Astrocyte (in vitro differentiated cells and primary cell): Measurements from ENCODE around the gene PIAS1. TPM values are rescaled to one million over a fixed set of nuclear protein-coding genes. Genes with fewer than 3 reads are reported as not detected.

Experiments
- DNase-seq: peaks from one replicate; pipeline ENCODE4 v3.0.0-alpha.2; 2010; ENCODE audit warnings: low read depth
- FAIRE-seq: peaks from 2 replicates; lab custom pipeline; 2011; peaks lifted over from hg19 to GRCh38; lab: Jason Lieb, UNC
- H2AFZ ChIP-seq: 2 replicates; pipeline ENCODE4 v1.6.0; 2012; ENCODE audit warnings: low read depth, low read length, inconsistent platforms
- H3K27ac ChIP-seq: 2 replicates; pipeline ENCODE4 v1.5.1; 2011; ENCODE audit warnings: low read depth, low read length, inconsistent platforms
- H3K27me3 ChIP-seq: 2 replicates; pipeline ENCODE4 v1.6.0; 2011; ENCODE audit warnings: low read length, inconsistent platforms; ENCODE audit not compliant: insufficient read depth
- H3K36me3 ChIP-seq: 2 replicates; pipeline ENCODE4 v1.5.1; 2011; ENCODE audit warnings: low read length, inconsistent platforms; ENCODE audit not compliant: insufficient read depth
- H3K4me1 ChIP-seq: 2 replicates; pipeline ENCODE4 v1.5.1; 2011; ENCODE audit warnings: low read length, inconsistent platforms; ENCODE audit not compliant: insufficient read depth
- H3K4me2 ChIP-seq: 2 replicates; pipeline ENCODE4 v1.6.0; 2012; ENCODE audit warnings: low read length, inconsistent platforms
- H3K4me3 ChIP-seq: 2 replicates; pipeline ENCODE4 v1.5.1; 2011; ENCODE audit warnings: low read depth, mild to moderate bottlenecking, low read length, inconsistent platforms; ENCODE audit not compliant: insufficient read depth
- H3K79me2 ChIP-seq: 2 replicates; pipeline ENCODE4 v1.6.0; 2012; ENCODE audit warnings: mild to moderate bottlenecking, low read length, inconsistent platforms; ENCODE audit not compliant: insufficient read depth
- H3K9ac ChIP-seq: 2 replicates; pipeline ENCODE4 v1.6.0; 2012; ENCODE audit warnings: mild to moderate bottlenecking, low read length, inconsistent platforms
- H3K9me3 ChIP-seq: 2 replicates; pipeline ENCODE4 v1.5.1; 2012; ENCODE audit warnings: low read depth, mild to moderate bottlenecking, low read length, inconsistent platforms; ENCODE audit not compliant: insufficient read depth
- H4K20me1 ChIP-seq: 2 replicates; pipeline ENCODE4 v1.6.0; 2012; ENCODE audit warnings: low read length, inconsistent platforms; ENCODE audit not compliant: insufficient read depth
- H3K27ac Mint-ChIP-seq: one replicate; pipeline ENCODE4 v1.8.0; 2021; ENCODE audit warnings: mild to moderate bottlenecking, mixed read lengths; ENCODE audit not compliant: unreplicated experiment
- H3K27me3 Mint-ChIP-seq: one replicate; pipeline ENCODE4 v1.8.0; 2021; ENCODE audit warnings: low read depth, mixed read lengths; ENCODE audit not compliant: unreplicated experiment
- H3K36me3 Mint-ChIP-seq: one replicate; pipeline ENCODE4 v1.8.0; 2021; ENCODE audit warnings: low read depth, mixed read lengths; ENCODE audit not compliant: unreplicated experiment
- H3K4me1 Mint-ChIP-seq: one replicate; pipeline ENCODE4 v1.8.0; 2021; ENCODE audit warnings: low read depth, mixed read lengths; ENCODE audit not compliant: unreplicated experiment
- H3K4me3 Mint-ChIP-seq: one replicate; pipeline ENCODE4 v1.8.0; 2021; ENCODE audit warnings: mild to moderate bottlenecking, moderate library complexity, mixed read lengths; ENCODE audit not compliant: unreplicated experiment
- H3K9me3 Mint-ChIP-seq: one replicate; pipeline ENCODE4 v1.8.0; 2021; ENCODE audit warnings: mild to moderate bottlenecking, mixed read lengths; ENCODE audit not compliant: unreplicated experiment
- EZH2 ChIP-seq: IDR thresholded peaks from 2 replicates; pipeline ENCODE4 v1.6.1; 2012; ENCODE audit warnings: mild to moderate bottlenecking, low read length, inconsistent platforms; ENCODE audit not compliant: insufficient read depth
- total RNA-seq: library from RNA; stranded (reverse); gene quantifications from 2 replicates; pipeline ENCODE4 v1.2.1, GENCODE V29; 2021
- TF ChIP-seq, protein P1 (sequence below): IDR thresholded peaks from 2 replicates; pipeline ENCODE4 v1.5.1; 2011; ENCODE audit warnings: low read depth, mild to moderate bottlenecking, inconsistent platforms, low read length, moderate library complexity; ENCODE audit not compliant: insufficient read depth

The PIAS1 gene
- total RNA-seq, 1 donor from 2014 or later, result 30.2 TPM

DNA sequence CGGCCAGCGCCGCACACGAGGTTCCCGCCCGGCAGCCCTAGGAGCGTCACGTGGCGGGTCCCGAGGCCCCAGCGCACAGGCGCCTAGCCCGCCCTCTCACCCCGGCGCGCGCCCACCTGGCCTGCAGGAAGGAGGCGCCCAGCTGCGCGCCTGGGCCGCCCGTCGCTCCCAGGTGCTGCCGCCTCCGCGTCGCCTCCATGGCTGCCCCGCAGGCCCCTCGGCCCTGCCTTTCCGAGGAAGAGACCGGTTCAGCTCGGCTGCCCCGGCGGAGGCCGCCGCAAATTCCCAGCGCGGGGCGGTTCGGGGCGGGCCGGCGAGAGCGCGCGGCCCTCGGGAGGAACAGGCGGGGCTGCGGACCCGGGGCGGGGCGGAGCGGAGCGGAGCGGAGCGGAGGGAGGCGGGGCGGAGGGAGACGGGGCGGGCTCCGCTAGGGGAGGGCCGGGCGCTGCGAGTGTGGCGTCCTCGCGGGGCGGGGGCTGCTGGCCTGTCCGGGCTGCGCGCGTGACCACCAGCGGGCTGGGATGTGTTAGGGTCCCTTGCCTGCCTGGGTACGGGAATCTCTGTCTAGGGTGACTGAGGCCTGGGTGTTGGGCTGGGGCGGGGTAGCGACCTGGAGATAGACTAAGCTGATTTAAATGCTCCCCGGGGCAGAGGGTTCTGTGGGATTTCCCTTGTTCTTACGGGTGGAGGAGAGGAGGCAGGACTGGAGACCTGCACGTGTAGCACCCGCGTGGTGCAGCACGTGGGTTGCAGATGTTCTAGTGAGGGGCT is 175.5 kb downstream of the PIAS1 start, which contains the start of gene CLN6:
Gene CLN6, minus strand, starts transcription at position 343 of the 771 bp plus-strand sequence. Its CDS starts 144 bp downstream, at position 199.
- Mint-ChIP-seq H3K9me3 (no peaks in the 10 kb centered on the region), H3K36me3 (no peaks in the 10 kb centered on the region), H3K27me3 (peaks cover 5% of the 10 kb centered on the region), H3K4me3 (peak within 1 kb of the TSS; percentile 94), H3K4me1 (peaks cover 17% of the 10 kb centered on the region), H3K27ac (peak within 1 kb of the TSS; percentile 79)
- Histone ChIP-seq H3K27me3 (no peaks in the 10 kb centered on the region), H3K9me3 (no peaks in the 10 kb centered on the region), H3K4me3 (peak within 1 kb of the TSS; percentile 68), H3K27ac (peak within 1 kb of the TSS; percentile 75), H4K20me1 (peaks cover 21% of the 10 kb centered on the region), H3K4me2 (peak within 1 kb of the TSS; percentile 92), H2AFZ (peak within 1 kb of the TSS; percentile 91), H3K79me2 (peaks cover 47% of the 10 kb centered on the region), H3K9ac (peak within 1 kb of the TSS; percentile 85), H3K4me1 (peaks cover 14% of the 10 kb centered on the region), H3K36me3 (no peaks in the 10 kb centered on the region)
- no peak for TF ChIP-seq EZH2
- TF ChIP-seq, protein P1, sequence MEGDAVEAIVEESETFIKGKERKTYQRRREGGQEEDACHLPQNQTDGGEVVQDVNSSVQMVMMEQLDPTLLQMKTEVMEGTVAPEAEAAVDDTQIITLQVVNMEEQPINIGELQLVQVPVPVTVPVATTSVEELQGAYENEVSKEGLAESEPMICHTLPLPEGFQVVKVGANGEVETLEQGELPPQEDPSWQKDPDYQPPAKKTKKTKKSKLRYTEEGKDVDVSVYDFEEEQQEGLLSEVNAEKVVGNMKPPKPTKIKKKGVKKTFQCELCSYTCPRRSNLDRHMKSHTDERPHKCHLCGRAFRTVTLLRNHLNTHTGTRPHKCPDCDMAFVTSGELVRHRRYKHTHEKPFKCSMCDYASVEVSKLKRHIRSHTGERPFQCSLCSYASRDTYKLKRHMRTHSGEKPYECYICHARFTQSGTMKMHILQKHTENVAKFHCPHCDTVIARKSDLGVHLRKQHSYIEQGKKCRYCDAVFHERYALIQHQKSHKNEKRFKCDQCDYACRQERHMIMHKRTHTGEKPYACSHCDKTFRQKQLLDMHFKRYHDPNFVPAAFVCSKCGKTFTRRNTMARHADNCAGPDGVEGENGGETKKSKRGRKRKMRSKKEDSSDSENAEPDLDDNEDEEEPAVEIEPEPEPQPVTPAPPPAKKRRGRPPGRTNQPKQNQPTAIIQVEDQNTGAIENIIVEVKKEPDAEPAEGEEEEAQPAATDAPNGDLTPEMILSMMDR, result no peak
- FAIRE-seq, result no peak
- DNase-seq, result peak; percentile 55

DNA sequence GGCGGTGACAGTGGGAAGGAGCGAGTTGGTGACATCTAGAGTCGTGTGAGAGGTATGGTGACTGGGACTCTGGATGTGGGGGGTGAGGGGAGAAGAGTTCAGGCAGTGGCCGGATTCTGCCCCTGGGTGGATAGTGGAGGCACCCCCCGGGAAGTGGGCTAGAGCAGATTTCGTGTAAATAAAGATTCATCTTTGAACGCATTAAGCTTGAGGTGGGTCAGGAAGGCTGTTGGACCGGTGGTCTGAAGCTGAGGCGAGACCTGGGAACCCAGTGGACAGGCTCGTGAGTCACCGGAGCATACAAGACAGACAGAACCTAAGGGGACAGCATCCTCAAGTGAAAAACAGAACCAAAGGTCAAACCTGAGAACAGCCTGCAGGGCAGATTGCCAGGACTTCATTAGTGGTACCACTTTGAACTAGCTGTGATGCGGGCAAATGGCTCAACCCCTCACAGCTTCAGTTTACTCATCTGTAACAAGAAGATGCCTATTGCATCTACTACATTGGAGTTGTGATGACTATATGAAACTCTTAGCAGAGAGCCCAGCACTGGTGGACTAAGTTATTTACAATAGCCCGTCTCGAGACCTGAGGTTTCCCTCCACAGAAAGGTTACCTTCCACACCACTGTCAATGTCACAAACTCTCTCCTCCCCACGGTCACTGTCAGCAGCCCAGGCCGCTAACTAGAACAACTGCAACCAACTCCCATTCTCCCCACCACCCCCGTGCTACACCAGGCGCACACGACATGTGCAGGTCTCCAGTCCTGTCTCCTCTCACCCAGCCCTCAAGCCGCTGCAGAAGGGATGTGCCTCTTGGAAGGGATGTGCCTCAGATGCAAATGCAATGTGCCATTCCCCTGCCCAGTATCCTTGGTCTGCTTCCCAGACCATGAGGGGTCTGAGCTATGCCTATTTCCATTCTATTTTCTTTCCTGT is 176.3 kb downstream of the PIAS1 start:
- Histone ChIP-seq H3K4me2 (peak overlapping the region; percentile 92), H3K9ac (peak overlapping the region; percentile 85), H3K27me3 (no peaks in the 10 kb centered on the region), H3K36me3 (no peaks in the 10 kb centered on the region), H3K4me3 (peak overlapping the region; percentile 65), H3K9me3 (no peaks in the 10 kb centered on the region), H4K20me1 (peaks cover 17% of the 10 kb centered on the region), H3K27ac (peak overlapping the region; percentile 55), H2AFZ (peak overlapping the region; percentile 85), H3K4me1 (peaks cover 14% of the 10 kb centered on the region), H3K79me2 (peaks cover 39% of the 10 kb centered on the region)
- no peak for DNase-seq
- FAIRE-seq, result no peak
- Mint-ChIP-seq H3K27ac (peak overlapping the region; percentile 79), H3K9me3 (no peaks in the 10 kb centered on the region), H3K36me3 (no peaks in the 10 kb centered on the region), H3K4me1 (peaks cover 17% of the 10 kb centered on the region), H3K27me3 (peaks cover 5% of the 10 kb centered on the region), H3K4me3 (peak overlapping the region; percentile 94)
- TF ChIP-seq, protein P1, result no peak
- no peak for TF ChIP-seq EZH2
